ENCODE data around the gene FREM1. TPM values are rescaled to one million over a fixed set of nuclear protein-coding genes. Genes with fewer than 3 reads are reported as not detected.
A peak's percentile ranks its signal among the peaks of the same experiment; 100 is the strongest.

FREM1 gene
- total and polyA plus RNA-seq, 5 experiments from 2014 or later, result not detected

- no peak for ATAC-seq
- peaks cover 0 to 20% (median 9%) of the 10 kb centered on the region in 5 donors for H3K27me3 Mint-ChIP-seq
- no peak for DNase-seq
- H3K4me1 Mint-ChIP-seq, result no peaks in the 10 kb centered on the region
- POLR2A ChIA-PET, result no interaction called here
- H3K4me3 Mint-ChIP-seq, result no peak overlapping the region
- H3K36me3 Mint-ChIP-seq, result no peaks in the 10 kb centered on the region
- no peaks in the 10 kb centered on the region for H3K9me3 Mint-ChIP-seq
- no peak overlapping the region for H3K27ac Mint-ChIP-seq
Observed at GRCh38 chr9:14780251-14780650, 130.0 kb downstream of the FREM1 start.

- Mint-ChIP-seq H3K4me3 (no peak overlapping the region), H3K27me3 (peaks cover 0 to 18% (median 9%) of the 10 kb centered on the region in 5 donors), H3K36me3 (no peaks in the 10 kb centered on the region), H3K4me1 (no peaks in the 10 kb centered on the region), H3K27ac (no peak overlapping the region), H3K9me3 (no peaks in the 10 kb centered on the region)
- ATAC-seq (no peak), DNase-seq (no peak)
- POLR2A ChIA-PET, result no interaction called here
Observed at GRCh38 chr9:14779566-14780022, 130.6 kb downstream of the FREM1 start.

- H3K36me3 Mint-ChIP-seq, result no peaks in the 10 kb centered on the region
- no peak overlapping the region for H3K4me3 Mint-ChIP-seq
- H3K9me3 Mint-ChIP-seq, result no peaks in the 10 kb centered on the region
- DNase-seq (no peak), ATAC-seq (no peak)
- POLR2A ChIA-PET, result no interaction called here
- no peaks in the 10 kb centered on the region for H3K4me1 Mint-ChIP-seq
- H3K27me3 Mint-ChIP-seq, result peaks cover 2 to 11% (median 10%) of the 10 kb centered on the region in 5 donors
- no peak overlapping the region for H3K27ac Mint-ChIP-seq
Observed at GRCh38 chr9:14778565-14778964, 131.7 kb downstream of the FREM1 start.

DNA sequence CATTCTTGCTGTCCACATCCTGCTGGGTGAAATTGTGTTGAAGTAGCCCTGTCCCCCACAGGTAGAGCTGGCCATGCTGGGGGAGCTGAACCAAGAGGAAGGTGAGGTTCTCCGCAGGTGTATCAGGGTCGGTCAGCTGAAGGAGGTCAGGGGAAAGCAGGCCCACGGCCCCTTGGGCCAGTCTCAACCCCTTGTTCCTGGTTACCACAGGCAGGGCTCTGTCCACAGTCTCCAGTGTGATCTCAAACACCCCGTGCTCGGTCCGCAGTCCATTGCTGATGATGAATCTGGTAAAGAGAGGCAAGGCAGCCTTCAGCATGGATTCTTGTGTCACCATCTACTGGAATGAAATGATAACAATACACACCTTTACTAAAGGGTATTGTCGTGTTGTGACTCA lies 134.3 kb downstream of the FREM1 start:
- ATAC-seq, result no peak
- H3K4me1 Mint-ChIP-seq, result no peaks in the 10 kb centered on the region
- POLR2A ChIA-PET, result no interaction called here
- no peak for DNase-seq
- no peaks in the 10 kb centered on the region for H3K36me3 Mint-ChIP-seq
- no peak overlapping the region for H3K27ac Mint-ChIP-seq
- H3K4me3 Mint-ChIP-seq, result no peak overlapping the region
- H3K27me3 Mint-ChIP-seq, result peaks cover 2 to 11% (median 8%) of the 10 kb centered on the region in 5 donors
- H3K9me3 Mint-ChIP-seq, result no peaks in the 10 kb centered on the region

DNA sequence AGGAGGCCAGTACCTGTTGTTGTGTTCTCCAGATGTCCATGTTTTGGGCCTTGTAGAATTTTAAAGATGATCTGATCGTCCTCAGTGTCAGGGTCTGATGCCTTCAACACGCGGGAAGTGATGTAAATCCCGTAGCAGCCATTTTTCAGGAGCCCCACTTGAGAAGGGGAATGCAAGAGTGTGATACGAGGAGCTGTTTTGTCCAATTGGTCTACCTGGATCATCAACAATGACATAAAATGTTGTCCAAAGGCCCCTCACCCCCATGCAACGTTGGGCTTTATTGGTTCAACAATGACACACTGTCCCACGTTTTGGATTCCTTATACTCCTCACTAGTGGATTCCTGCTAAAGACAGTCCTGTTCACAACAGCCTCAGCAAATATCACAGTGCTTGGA lies 139.6 kb downstream of the FREM1 start:
- Mint-ChIP-seq H3K4me3 (no peak overlapping the region), H3K36me3 (no peaks in the 10 kb centered on the region), H3K4me1 (no peaks in the 10 kb centered on the region), H3K27ac (peak overlapping the region in 1 of 10 donors; percentile 24), H3K9me3 (no peaks in the 10 kb centered on the region), H3K27me3 (peaks cover 7 to 21% (median 10%) of the 10 kb centered on the region in 5 donors)
- no peak for ATAC-seq
- no peak for DNase-seq
- POLR2A ChIA-PET, result no interaction called here

DNA sequence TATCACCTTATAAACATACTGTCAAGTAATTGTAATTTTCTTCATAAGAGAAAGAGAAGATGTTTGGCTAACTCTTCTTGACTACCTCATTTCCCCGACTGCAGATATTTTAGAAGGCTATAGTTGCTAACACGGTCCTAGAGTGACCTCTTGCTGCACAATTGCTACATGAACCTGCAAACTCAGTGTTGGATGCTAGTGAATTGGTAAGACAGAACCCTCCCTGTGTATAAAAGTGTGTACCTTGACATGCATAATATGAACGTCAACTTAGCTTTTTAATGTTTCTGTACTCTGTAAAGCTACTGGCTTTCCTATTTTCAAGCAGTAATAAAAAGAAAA lies 141.0 kb downstream of the FREM1 start:
- Mint-ChIP-seq H3K27me3 (peaks cover 7 to 27% (median 11%) of the 10 kb centered on the region in 5 donors), H3K4me1 (no peaks in the 10 kb centered on the region), H3K27ac (no peak overlapping the region), H3K36me3 (no peaks in the 10 kb centered on the region), H3K9me3 (no peaks in the 10 kb centered on the region), H3K4me3 (no peak overlapping the region)
- ATAC-seq (no peak), DNase-seq (no peak)
- POLR2A ChIA-PET, result no interaction called here

DNA sequence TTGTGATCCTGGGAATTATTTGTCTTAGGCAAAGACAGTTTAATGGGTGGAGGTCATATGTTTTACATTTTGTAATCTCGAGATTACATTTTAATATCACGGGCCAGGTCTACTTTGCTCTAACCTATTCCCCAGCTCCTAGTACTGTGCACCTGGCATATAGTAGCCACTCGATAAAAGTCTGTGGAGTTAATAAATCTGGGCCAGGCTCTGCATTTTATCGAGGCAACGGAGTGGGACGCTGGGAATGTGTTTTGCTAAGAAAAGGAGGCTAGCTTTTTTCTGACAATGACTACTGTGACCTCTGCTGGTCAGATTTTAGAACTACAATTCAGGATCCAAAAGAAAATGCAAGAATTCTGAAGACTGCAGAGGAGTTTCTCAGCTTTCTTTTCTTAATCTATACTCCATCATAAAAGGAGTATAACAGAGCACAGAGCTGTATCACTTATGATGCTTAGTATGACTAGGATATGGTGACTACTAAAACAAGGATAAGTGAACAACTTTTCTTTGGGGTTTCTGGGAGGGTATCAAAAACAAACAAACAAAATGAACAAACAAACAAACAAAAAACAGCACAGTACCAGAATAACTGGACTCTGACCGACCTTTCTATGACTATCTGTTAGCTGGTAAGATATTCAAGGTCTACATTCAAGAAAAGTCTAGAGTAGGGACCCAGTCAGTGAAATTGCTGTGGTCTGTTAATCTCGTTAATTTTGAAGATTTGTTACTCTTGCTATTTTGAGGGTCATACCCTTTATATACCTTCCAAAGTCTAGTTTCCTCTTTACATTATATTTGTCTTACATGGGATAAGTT lies 141.6 kb downstream of the FREM1 start:
- H3K4me1 Mint-ChIP-seq, result no peaks in the 10 kb centered on the region
- H3K27ac Mint-ChIP-seq, result no peak overlapping the region
- ATAC-seq (no peak), DNase-seq (peak in 3 of 10 donors; percentile 32 to 37 (median 35))
- no peaks in the 10 kb centered on the region for H3K9me3 Mint-ChIP-seq
- H3K36me3 Mint-ChIP-seq, result no peaks in the 10 kb centered on the region
- H3K4me3 Mint-ChIP-seq, result no peak overlapping the region
- POLR2A ChIA-PET, result no interaction called here
- peaks cover 7 to 33% (median 13%) of the 10 kb centered on the region in 5 donors for H3K27me3 Mint-ChIP-seq

GRCh38 chr9:14766299-14766698 lies 143.9 kb downstream of the FREM1 start:
- Mint-ChIP-seq H3K9me3 (no peaks in the 10 kb centered on the region), H3K4me3 (no peak overlapping the region), H3K27me3 (peaks cover 9 to 39% (median 17%) of the 10 kb centered on the region in 5 donors), H3K36me3 (no peaks in the 10 kb centered on the region), H3K4me1 (no peaks in the 10 kb centered on the region), H3K27ac (no peak overlapping the region)
- POLR2A ChIA-PET, result no interaction called here
- DNase-seq, result no peak
- ATAC-seq, result no peak

DNA sequence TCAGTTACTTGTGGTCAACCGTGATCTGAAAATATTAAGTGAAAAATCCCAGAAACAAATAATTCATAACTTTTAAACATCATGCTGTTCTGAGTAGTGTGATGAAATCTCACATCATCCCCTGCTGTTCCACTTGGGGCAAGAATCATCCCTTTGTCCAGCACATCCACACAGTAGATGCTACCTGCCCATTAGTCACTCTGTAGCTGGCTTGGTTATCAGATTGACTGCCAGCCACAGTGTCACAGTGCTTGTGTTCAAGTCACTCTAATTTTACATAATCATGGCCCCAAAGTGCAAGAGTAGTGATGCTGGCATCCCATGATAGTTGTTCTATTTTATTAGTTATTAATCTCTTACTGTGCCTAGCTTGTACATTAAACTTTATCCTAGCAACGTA lies 148.6 kb downstream of the FREM1 start:
- Mint-ChIP-seq H3K9me3 (no peaks in the 10 kb centered on the region), H3K36me3 (no peaks in the 10 kb centered on the region), H3K27ac (no peak overlapping the region), H3K27me3 (peaks cover 6 to 21% (median 16%) of the 10 kb centered on the region in 5 donors), H3K4me3 (no peak overlapping the region), H3K4me1 (no peaks in the 10 kb centered on the region)
- ATAC-seq, result no peak
- DNase-seq, result no peak
- POLR2A ChIA-PET, result no interaction called here

GRCh38 chr9:14760060-14760459 lies 150.2 kb downstream of the FREM1 start:
- no peak overlapping the region for H3K27ac Mint-ChIP-seq
- peaks cover 6 to 16% (median 15%) of the 10 kb centered on the region in 5 donors for H3K27me3 Mint-ChIP-seq
- H3K4me1 Mint-ChIP-seq, result no peaks in the 10 kb centered on the region
- H3K4me3 Mint-ChIP-seq, result no peak overlapping the region
- no peaks in the 10 kb centered on the region for H3K36me3 Mint-ChIP-seq
- no peaks in the 10 kb centered on the region for H3K9me3 Mint-ChIP-seq
- DNase-seq, result no peak
- no peak for ATAC-seq
- POLR2A ChIA-PET, result no interaction called here

DNA sequence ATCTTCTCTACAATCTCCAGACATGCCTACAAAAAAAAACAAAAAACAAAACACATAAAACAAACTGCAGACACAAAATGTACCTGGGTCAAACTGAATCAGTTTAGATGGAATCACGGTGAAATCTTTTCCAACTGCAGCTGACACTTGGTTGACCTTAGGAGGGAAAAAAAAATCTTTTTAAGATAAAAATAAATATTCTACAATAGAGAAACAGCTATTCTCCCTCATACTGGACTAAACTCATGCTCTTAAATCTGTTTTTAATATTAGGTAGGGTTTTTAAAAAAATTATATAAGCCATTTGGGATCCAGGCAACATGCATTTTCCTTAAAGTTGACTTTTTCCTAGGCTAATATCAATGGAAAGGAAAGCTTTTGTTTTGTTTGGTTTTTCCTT lies 153.9 kb downstream of the FREM1 start:
- Mint-ChIP-seq H3K4me1 (no peaks in the 10 kb centered on the region), H3K9me3 (no peaks in the 10 kb centered on the region), H3K36me3 (no peaks in the 10 kb centered on the region), H3K4me3 (no peak overlapping the region), H3K27me3 (peaks cover 6 to 20% (median 12%) of the 10 kb centered on the region in 5 donors), H3K27ac (no peak overlapping the region)
- ATAC-seq (no peak), DNase-seq (no peak)
- POLR2A ChIA-PET, result no interaction called here

GRCh38 chr9:14752871-14753270 lies 157.4 kb downstream of the FREM1 start:
- Mint-ChIP-seq H3K27me3 (peaks cover 12 to 46% (median 20%) of the 10 kb centered on the region in 5 donors), H3K36me3 (no peaks in the 10 kb centered on the region), H3K27ac (no peak overlapping the region), H3K4me1 (peaks cover 4 to 18% (median 8%) of the 10 kb centered on the region in 4 donors), H3K4me3 (no peak overlapping the region), H3K9me3 (no peaks in the 10 kb centered on the region)
- ATAC-seq, result no peak
- DNase-seq, result no peak
- POLR2A ChIA-PET, result no interaction called here

DNA sequence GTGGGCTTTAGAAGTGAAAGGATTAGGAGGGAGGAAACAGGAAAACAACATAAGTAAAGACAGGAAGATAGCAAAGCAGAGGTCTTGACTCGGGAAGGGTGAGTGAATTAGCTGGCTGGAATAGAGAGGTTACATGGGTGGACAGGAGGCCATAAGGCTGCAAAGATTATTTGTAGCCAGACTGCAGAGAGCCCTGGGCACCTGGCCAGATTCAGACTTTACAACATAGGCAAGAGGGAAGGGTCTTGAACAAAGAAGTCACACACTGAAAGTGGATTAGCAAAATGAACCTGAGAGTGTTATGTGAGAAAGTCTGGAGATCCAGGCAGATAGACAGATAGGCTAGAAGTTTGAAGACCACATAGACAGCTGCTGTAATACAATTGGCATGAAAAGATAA lies 158.0 kb downstream of the FREM1 start:
- Mint-ChIP-seq H3K36me3 (no peaks in the 10 kb centered on the region), H3K4me3 (no peak overlapping the region), H3K4me1 (peaks cover 4 to 18% (median 8%) of the 10 kb centered on the region in 4 donors), H3K27me3 (peaks cover 12 to 50% (median 21%) of the 10 kb centered on the region in 5 donors), H3K27ac (no peak overlapping the region), H3K9me3 (no peaks in the 10 kb centered on the region)
- POLR2A ChIA-PET, result no interaction called here
- DNase-seq (no peak), ATAC-seq (no peak)

DNA sequence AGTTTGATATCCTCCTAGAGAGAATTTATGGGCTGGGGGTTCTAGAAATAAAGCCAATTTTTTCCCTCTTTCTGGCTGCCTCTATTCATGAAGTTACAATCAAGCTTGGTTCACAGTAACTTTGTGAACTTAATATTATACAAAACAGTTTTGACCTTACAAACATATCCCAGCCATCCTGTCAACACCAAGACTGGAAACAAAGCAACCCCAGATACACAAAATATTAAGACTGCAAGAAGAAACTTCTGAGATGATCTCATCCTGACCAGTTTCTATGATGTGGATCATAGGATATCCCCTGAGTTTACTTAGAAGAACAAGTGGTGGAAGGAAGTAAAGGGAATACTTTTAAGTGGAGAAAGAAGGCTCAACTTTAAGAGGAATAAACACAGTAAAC lies 159.4 kb downstream of the FREM1 start:
- H3K27me3 Mint-ChIP-seq, result peaks cover 12 to 50% (median 19%) of the 10 kb centered on the region in 5 donors
- peaks cover 4 to 18% (median 8%) of the 10 kb centered on the region in 4 donors for H3K4me1 Mint-ChIP-seq
- no peak for DNase-seq
- no peaks in the 10 kb centered on the region for H3K36me3 Mint-ChIP-seq
- H3K9me3 Mint-ChIP-seq, result no peaks in the 10 kb centered on the region
- POLR2A ChIA-PET, result no interaction called here
- H3K4me3 Mint-ChIP-seq, result no peak overlapping the region
- ATAC-seq, result no peak
- no peak overlapping the region for H3K27ac Mint-ChIP-seq

Measured in naive thymus-derived CD8-positive, alpha-beta T cell (primary cell).